LNCaP clone FGC (cell line): Measurements from ENCODE around the gene FNDC7.

Experiments
- DNase-seq: peaks from one replicate; pipeline ENCODE4 v3.0.0-alpha.2; 2011; ENCODE audit warnings: low read depth
- H3K4me3 ChIP-seq: 2 replicates; pipeline ENCODE4 v1.5.1; 2011; ENCODE audit warnings: mild to moderate bottlenecking, low read depth, low read length, control low read depth
- CTCF ChIP-seq: IDR thresholded peaks from 2 replicates; pipeline ENCODE4 v1.5.1; 2012; ENCODE audit warnings: mild to moderate bottlenecking; ENCODE audit not compliant: control insufficient read depth, insufficient read depth; ENCODE audit errors: extremely low read depth

FNDC7 gene

GRCh38 chr1:108722292-108722691 lies 9.6 kb downstream of the FNDC7 start:
- no peak overlapping the region for H3K4me3 ChIP-seq
- no peak for DNase-seq
- TF ChIP-seq CTCF: no peak

GRCh38 chr1:108725906-108726305 lies 13.2 kb downstream of the FNDC7 start:
- DNase-seq: no peak
- no peak for TF ChIP-seq CTCF
- H3K4me3 ChIP-seq: no peak overlapping the region

- no peak overlapping the region for H3K4me3 ChIP-seq
- DNase-seq: no peak
- no peak for TF ChIP-seq CTCF
Measured at GRCh38 chr1:108728327-108728923, 15.7 kb downstream of the FNDC7 start.

- no peak for DNase-seq
- H3K4me3 ChIP-seq: no peak overlapping the region
- TF ChIP-seq CTCF: no peak
Measured at GRCh38 chr1:108729481-108729880, 16.8 kb downstream of the FNDC7 start.

GRCh38 chr1:108732398-108732797 lies 19.7 kb downstream of the FNDC7 start:
- no peak for TF ChIP-seq CTCF
- no peak for DNase-seq
- no peak overlapping the region for H3K4me3 ChIP-seq

GRCh38 chr1:108734171-108734865 lies 21.6 kb downstream of the FNDC7 start:
- H3K4me3 ChIP-seq: no peak overlapping the region
- DNase-seq: no peak

More at GRCh38 chr1:108734171-108734865, 21.6 kb downstream of the FNDC7 start:
- TF ChIP-seq CTCF: no peak
